RWPE2 (cell line): ENCODE data around the gene TTLL9.

ENCODE experiments used
- ATAC-seq: fragments of 200-7000 bp; cut with Tn5 transposase; 3 replicates; pipeline ENCODE4 v1.9.1; 2021; ENCODE audit warnings: low read depth
- DNase-seq: peaks from one replicate; pipeline ENCODE4 v3.0.0-alpha.2; 2020; ENCODE audit warnings: low spot score
- H3K27ac ChIP-seq: fragments of 450-650 bp; 2 replicates; pipeline ENCODE4 v1.5.1; 2017; ENCODE audit warnings: mild to moderate bottlenecking; ENCODE audit not compliant: poor library complexity, severe bottlenecking
- H3K27me3 ChIP-seq: fragments of 250-450 bp; sonication (Bioruptor Pico); 2 replicates; pipeline ENCODE4 v1.5.1; 2021; ENCODE audit warnings: mild to moderate bottlenecking, moderate library complexity; ENCODE audit not compliant: insufficient read depth, poor library complexity, severe bottlenecking
- H3K36me3 ChIP-seq: fragments of 250-450 bp; sonication (Bioruptor Pico); 2 replicates; pipeline ENCODE4 v1.5.1; 2020; ENCODE audit warnings: low read depth, mild to moderate bottlenecking, moderate library complexity
- H3K4me1 ChIP-seq: fragments of 250-450 bp; sonication (Bioruptor Pico); 2 replicates; pipeline ENCODE4 v1.5.1; 2021; ENCODE audit warnings: mild to moderate bottlenecking, moderate library complexity; ENCODE audit not compliant: insufficient read depth, poor library complexity, severe bottlenecking
- H3K4me3 ChIP-seq: fragments of 250-450 bp; sonication (Bioruptor Pico); 2 replicates; pipeline ENCODE4 v1.5.1; 2021; ENCODE audit warnings: mild to moderate bottlenecking, moderate library complexity; ENCODE audit not compliant: severe bottlenecking
- H3K9me3 ChIP-seq: fragments of 250-450 bp; sonication (Bioruptor Pico); 2 replicates; pipeline ENCODE4 v1.5.1; 2021; ENCODE audit warnings: mild to moderate bottlenecking, moderate library complexity; ENCODE audit not compliant: severe bottlenecking
- TF ChIP-seq, protein P1 (sequence below): fragments of 450-650 bp; IDR thresholded peaks from one replicate; pipeline ENCODE4 v1.5.1; 2017; ENCODE audit warnings: mild to moderate bottlenecking, moderate library complexity; ENCODE audit not compliant: poor library complexity, severe bottlenecking

Gene TTLL9

DNA sequence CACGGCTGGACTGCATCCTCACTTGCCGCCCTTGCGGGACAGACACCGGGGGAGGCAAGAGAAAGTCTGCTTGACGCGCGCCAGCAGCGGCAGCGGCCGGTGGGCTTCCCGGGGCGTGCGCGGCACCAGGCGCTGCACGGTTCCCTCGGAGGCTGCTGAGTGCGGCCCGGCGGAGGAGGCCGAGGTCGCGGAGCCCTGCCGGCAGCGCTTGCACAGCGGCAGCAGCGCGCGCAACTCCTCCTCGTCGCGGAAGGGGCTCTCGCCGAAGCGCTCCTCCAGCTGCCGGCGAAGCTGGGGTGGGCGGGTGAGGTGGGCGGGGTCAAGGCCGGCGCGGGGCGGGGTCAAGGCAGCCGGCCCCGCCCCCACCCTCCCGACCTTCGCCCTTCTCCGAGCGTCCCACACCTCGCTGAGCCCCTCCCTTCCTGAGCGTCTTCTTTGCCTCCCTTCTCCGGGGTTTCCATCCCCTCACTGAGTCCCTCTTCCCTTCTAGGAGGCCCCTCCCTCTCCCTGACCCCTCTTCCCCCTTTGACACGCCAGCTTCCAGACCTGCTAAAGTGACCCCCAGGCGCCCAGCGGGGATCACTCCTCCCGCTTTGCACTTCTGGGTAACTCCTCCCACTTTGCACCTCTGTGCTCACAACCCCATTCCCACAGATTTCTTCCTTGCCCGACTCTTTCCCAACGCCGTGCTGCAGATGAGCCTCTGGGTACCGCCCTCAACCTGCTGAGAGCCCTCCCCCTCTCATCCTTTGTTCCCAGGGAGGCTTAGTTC, 8.9 kb upstream of the TTLL9 start:
- Histone ChIP-seq H3K4me3 (peak overlapping the region; percentile 38), H3K9me3 (no peaks in the 10 kb centered on the region), H3K27me3 (peaks cover 45% of the 10 kb centered on the region), H3K4me1 (no peaks in the 10 kb centered on the region), H3K27ac (no peak overlapping the region), H3K36me3 (no peaks in the 10 kb centered on the region)
- TF ChIP-seq, protein P1, sequence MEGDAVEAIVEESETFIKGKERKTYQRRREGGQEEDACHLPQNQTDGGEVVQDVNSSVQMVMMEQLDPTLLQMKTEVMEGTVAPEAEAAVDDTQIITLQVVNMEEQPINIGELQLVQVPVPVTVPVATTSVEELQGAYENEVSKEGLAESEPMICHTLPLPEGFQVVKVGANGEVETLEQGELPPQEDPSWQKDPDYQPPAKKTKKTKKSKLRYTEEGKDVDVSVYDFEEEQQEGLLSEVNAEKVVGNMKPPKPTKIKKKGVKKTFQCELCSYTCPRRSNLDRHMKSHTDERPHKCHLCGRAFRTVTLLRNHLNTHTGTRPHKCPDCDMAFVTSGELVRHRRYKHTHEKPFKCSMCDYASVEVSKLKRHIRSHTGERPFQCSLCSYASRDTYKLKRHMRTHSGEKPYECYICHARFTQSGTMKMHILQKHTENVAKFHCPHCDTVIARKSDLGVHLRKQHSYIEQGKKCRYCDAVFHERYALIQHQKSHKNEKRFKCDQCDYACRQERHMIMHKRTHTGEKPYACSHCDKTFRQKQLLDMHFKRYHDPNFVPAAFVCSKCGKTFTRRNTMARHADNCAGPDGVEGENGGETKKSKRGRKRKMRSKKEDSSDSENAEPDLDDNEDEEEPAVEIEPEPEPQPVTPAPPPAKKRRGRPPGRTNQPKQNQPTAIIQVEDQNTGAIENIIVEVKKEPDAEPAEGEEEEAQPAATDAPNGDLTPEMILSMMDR, result no peak
- ATAC-seq (peak; percentile 72), DNase-seq (peak; percentile 92)

GRCh38 chr20:31862157-31862470, 8.3 kb upstream of the TTLL9 start:
- Histone ChIP-seq H3K4me3 (no peak overlapping the region), H3K4me1 (no peaks in the 10 kb centered on the region), H3K36me3 (no peaks in the 10 kb centered on the region), H3K27ac (no peak overlapping the region), H3K9me3 (no peaks in the 10 kb centered on the region), H3K27me3 (peaks cover 45% of the 10 kb centered on the region)
- peak; percentile 63 for DNase-seq
- ATAC-seq, result no peak
- TF ChIP-seq, protein P1, result no peak

DNA sequence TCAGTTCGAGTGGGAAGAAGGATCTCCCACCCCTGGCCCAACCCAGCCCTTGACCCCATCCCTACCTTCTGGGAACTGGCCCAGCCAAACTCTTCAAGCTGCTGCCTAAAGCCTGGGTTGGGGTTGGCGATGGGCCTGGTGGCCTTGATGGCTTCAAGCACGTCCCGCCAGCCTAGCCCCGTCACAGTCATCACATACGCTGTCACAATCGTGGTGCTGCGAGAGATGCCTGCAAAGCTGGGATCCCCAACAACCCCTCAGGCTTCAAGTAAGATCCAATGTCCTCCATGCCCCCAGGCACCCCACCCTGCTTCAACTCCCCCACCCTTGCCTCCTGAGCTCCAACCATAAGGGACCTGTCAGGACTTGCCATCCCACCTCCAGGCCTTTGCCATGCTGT, 7.9 kb upstream of the TTLL9 start:
- Histone ChIP-seq H3K27me3 (peaks cover 43% of the 10 kb centered on the region), H3K27ac (no peak overlapping the region), H3K4me1 (no peaks in the 10 kb centered on the region), H3K36me3 (no peaks in the 10 kb centered on the region), H3K9me3 (no peaks in the 10 kb centered on the region), H3K4me3 (no peak overlapping the region)
- peak; percentile 74 for DNase-seq
- TF ChIP-seq, protein P1, result no peak
- no peak for ATAC-seq

- no peaks in the 10 kb centered on the region for H3K4me1 ChIP-seq
- H3K27ac ChIP-seq, result no peak overlapping the region
- peaks cover 35% of the 10 kb centered on the region for H3K27me3 ChIP-seq
- TF ChIP-seq, protein P1, result no peak
- H3K36me3 ChIP-seq, result no peaks in the 10 kb centered on the region
- H3K9me3 ChIP-seq, result no peaks in the 10 kb centered on the region
- no peak overlapping the region for H3K4me3 ChIP-seq
- ATAC-seq (no peak), DNase-seq (peak; percentile 65)
Measured at GRCh38 chr20:31863296-31864085, 6.9 kb upstream of the TTLL9 start.
